Measurements from ENCODE around the gene USP49.
"Not testable (repeated sequence)": the region's sequence is repeated elsewhere in the genome, so short reads cannot be mapped to it uniquely, and the experiment has no call there.

The USP49 gene

DNA sequence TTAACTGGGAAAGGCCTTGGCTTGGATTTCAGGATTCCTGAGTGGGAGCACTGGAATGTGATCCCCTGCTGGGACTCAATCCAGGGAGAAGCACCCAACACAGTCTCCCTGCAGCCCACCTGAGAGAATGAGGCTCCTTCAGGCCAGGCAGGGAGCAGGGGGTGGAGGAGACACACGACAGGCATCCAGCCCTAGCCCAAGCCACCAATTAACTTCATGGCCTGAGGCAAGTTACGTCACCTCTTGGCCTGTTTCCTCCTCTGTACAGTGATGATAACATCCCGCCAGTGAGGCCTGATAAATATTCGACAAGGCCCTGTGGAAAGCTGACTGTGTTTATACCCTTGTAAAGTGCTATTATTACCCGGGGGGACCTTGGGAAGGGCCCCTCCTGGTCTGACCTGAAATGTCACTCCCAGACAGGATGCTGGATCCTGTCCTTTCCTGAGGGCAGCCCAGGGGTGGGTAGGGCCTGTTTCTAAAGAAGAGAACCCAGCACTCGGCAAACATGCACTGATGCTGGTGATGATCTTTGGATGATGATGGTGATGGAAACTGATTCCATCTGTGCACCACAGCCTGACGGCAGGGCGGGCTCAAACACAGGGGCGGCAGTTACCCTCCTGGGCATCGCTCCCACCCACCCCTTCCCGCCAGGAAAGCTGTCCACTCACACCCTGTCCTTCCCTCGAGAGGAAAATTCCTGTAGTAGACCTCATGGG is 127.9 kb downstream of the USP49 start:
- no peak overlapping the region for H3K4me3 ChIP-seq (ENCODE audit: low read depth, low read length)
- DNase-seq (ENCODE audit: low read depth): peak; percentile 70
- TF ChIP-seq, protein P1, sequence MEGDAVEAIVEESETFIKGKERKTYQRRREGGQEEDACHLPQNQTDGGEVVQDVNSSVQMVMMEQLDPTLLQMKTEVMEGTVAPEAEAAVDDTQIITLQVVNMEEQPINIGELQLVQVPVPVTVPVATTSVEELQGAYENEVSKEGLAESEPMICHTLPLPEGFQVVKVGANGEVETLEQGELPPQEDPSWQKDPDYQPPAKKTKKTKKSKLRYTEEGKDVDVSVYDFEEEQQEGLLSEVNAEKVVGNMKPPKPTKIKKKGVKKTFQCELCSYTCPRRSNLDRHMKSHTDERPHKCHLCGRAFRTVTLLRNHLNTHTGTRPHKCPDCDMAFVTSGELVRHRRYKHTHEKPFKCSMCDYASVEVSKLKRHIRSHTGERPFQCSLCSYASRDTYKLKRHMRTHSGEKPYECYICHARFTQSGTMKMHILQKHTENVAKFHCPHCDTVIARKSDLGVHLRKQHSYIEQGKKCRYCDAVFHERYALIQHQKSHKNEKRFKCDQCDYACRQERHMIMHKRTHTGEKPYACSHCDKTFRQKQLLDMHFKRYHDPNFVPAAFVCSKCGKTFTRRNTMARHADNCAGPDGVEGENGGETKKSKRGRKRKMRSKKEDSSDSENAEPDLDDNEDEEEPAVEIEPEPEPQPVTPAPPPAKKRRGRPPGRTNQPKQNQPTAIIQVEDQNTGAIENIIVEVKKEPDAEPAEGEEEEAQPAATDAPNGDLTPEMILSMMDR (conservative IDR thresholded peaks at IDR 0.05; ENCODE audit: low read depth, low read length): no peak

DNA sequence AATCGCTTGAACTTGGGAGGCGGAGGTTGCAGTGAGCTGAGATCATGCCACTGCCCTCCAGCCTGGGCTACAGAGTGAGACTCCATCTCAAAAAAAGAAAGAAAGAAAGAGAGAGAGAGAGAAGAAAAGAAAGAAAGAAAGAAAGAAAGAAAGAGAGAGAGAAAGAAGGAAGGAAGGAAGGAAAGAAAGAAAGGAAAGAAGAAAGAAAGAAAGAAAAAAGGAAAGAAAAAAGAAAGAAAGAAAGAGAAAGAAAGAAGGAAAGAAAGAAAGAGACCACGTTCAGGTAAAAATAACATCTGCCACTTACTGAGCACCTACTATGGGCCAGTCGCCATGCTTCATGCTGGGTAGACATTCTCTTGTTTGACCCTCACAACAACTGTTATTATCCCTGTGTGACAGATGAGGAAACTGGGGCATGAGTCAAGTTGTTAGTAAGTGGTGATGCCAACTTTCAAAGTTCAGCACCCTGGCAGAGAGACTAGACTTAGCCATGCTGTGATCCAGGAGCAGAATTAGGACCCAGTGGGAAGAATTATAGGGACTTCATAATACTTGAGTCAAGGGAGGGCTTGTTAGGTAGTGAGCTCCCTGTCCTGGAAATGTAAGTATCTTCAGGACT is 129.0 kb downstream of the USP49 start:
- DNase-seq (ENCODE audit: low read depth); H3K4me3 ChIP-seq (ENCODE audit: low read depth, low read length): not testable (repeated sequence)

DNA sequence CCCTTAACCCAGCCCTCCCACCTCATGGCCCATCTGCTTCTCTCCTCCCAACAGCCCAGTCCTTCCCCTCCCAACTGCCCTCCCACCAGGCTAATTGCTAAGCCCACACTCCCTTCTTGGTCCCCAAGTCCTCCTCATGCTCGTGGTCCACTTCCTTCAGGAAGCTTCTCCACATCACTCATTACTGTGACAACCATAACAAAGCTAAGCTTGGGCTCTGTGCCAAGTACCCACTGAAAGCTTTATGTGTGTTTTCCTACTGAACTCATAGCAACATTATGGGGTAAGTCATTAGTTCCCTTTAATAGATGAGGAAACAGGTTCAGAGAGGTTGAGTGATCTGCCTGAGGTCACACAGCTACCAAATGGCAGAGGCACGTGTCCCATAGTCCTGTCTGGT is 131.7 kb downstream of the USP49 start:
- H3K4me3 ChIP-seq (ENCODE audit: low read depth, low read length): no peak overlapping the region
- DNase-seq (ENCODE audit: low read depth): no peak
- TF ChIP-seq, protein P1 (conservative IDR thresholded peaks at IDR 0.05; ENCODE audit: low read depth, low read length): no peak

DNA sequence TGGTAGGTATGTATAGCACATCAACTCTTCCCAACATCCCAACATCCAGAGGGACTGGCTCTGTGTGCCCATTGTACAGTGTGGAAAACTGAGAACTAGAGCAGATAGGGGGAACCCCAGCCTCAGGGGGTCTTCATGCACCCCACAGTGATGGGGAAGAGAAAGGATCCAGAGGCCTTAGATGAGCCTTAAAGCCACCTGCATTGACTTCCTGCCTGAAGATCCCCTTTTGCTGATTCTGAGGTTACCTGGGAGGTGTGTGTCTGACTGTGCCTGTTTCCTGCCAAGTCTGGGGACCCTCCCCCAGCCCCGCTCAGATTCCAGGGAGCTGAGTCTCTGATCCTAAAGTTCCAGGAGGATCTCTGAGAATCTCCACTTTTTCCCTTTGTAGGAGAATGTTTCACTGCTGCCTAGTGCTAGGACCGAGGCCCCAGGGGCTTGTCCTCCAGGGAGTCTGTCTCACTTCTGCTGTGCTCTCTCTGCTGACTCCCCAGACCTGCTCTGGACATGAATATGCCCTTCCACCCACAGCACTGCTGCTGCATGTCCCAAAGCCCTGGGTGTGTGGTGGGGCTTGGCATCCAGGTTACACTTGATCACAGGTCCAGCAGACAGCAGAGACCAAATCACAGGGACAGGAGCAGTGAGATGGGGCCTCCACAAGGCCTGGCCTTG is 135.1 kb downstream of the USP49 start:
- TF ChIP-seq, protein P1 (conservative IDR thresholded peaks at IDR 0.05; ENCODE audit: low read depth, low read length): no peak
- no peak overlapping the region for H3K4me3 ChIP-seq (ENCODE audit: low read depth, low read length)

DNA sequence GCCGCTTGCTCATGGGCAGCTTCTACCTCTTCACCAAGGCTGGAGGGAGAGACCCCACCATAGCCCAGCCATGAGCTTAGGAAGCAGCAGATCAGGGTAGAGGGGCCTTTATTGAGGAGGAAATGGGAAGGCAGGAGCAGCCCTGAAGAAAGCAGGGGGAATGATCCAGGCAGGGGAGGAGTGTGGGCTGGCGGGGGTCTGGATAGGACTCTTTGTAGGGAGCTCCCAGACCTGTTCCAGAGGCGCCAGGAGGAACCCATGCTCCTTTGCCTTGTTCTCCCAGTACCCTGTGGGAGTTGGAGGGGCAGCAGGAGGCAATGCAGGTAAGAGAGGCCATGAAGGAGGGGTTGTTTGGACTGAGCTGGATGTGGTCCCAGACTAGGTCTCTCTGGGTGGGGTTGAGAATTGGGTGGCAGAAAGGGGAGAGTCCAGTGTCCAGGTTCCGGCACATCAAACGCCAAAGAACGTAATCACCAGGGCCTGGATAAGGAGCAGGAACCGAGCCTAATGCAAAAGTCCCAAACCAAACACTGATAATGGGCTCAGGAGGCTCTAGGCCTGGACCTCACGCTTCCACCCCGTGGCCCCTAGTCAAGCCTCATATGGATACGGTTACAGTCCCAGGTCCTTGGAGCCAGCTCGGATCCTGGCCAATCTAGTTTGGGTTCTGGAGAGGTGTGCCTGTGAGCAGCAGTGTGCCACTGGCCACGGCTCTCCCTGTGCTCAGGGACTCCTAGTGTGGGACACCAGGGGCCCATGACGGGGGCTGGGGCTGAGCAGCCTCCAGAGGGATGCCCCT is 135.9 kb downstream of the USP49 start:
- DNase-seq (ENCODE audit: low read depth): no peak

More for the DNA sequence above, 135.1 kb downstream of the USP49 start:
- DNase-seq (ENCODE audit: low read depth): no peak

DNA sequence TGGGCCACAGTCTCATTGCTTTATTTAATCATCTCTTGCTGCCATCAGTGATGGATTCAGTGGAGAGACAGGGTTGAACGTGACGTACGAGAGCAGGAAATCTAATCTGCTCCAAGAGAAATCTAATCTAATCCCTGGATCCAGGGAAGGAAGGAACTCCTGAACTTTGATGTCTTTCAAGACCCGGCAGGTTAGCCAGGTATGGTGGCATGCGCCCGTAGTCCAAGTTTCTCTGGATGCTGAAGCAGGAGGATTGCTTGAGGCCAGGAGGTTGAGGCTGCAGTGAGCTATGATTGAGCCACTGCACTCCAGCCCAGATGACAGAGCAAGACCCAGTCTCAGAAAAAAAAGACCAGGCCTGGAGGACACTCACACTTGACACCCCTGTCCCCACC is 136.5 kb downstream of the USP49 start:
- H3K4me3 ChIP-seq (ENCODE audit: low read depth, low read length): no peak overlapping the region
- no peak for DNase-seq (ENCODE audit: low read depth)
- TF ChIP-seq, protein P1 (conservative IDR thresholded peaks at IDR 0.05; ENCODE audit: low read depth, low read length): no peak

More for the DNA sequence above, 135.9 kb downstream of the USP49 start:
- TF ChIP-seq, protein P1 (conservative IDR thresholded peaks at IDR 0.05; ENCODE audit: low read depth, low read length): no peak
- H3K4me3 ChIP-seq (ENCODE audit: low read depth, low read length): no peak overlapping the region
